Measurements from ENCODE around the gene NUPR1. TPM values are rescaled to one million over a fixed set of nuclear protein-coding genes. Genes with fewer than 3 reads are reported as not detected.

NUPR1 gene, protein sequence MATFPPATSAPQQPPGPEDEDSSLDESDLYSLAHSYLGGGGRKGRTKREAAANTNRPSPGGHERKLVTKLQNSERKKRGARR
- total RNA-seq = 0.33 and 2.4 TPM in 2 replicates

DNA sequence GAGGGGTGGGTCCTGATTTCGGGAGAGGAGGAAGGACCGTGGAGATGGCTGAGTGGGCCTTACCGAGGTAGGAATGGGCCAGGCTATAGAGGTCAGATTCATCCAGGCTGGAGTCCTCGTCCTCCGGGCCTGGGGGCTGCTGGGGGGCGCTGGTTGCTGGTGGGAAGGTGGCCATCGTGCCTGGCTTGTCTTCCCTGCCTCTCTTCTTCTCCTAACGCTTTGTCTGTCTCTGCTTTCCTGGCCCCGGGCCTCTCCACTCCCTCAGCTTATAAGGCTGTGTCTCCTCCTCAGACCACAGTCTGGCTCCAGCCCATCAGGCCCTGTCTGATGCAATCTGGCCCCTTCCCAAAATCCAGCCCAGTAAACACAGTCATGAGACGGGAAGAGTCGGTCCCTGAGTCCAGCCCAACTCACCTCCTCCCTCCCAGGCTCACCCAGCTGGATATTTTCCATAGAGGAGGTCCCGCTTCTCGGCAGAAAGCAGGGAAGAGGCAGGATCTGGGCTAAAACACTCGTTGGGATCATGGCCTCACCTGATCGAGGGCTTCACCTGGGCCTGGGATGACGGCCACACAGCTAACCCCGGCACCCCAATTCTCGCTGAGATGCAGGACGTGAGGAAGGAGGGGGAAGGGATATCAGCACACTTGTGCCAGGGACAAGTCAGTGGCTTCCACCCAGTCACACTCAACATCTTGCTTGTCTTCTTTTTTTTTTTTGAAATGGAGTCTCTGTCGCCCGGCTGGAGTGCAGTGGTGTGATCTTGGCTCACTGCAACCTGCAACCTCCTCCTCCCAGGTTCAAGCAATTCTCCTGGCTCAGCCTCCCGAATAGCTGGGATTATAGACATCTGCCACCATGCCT, at the start of gene NUPR1:
Gene NUPR1 (minus strand): TSS at position 242 of the 864 bp plus-strand sequence. CDS start 67 bp downstream, at position 175.

DNA sequence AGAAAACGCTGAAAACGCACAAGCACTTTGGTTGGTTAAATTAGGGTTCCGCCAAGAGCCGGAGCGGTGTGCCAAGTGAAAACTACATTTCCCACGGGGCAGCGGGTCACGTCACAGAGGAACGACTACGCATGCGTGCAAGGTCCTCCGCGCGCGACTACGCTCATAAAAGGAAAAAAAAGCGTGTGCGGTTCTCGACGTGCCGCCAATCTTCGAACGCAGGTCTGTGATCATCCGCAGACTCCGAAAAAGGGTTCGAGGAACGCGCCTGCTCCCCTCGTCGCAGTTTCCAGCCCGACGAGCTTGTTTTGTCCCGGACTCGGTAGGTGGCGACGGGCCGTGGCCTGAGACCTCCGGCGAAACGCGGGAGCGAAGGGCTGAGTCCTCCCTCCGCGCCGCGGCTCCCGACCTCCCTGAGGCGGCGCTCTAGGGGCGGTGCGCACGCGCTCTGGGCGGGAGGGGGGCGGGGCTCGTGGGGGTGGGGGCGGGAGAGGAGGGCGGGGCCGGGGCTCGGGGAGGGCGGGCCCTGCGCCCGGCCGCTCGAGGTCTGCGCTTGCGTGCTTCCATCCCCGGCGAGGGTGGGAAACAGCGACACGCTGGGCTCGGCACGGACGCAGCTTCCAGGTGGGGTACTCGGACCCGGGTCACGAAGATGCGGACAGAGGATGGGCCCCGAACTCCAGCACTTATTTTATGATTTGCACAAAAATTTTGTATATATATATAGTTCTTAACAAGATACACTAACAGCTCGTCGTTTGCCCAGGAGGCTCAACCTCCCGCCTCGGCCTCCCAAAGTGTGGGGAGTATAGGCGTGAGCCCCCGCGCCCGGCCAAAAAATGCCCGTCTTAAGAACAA, 15.2 kb upstream of the NUPR1 start, which contains the start of gene SGF29:
Gene SGF29 (plus strand): TSS at position 145 of the 858 bp plus-strand sequence. CDS start 27,150 bp downstream, outside the sequence.

DNA sequence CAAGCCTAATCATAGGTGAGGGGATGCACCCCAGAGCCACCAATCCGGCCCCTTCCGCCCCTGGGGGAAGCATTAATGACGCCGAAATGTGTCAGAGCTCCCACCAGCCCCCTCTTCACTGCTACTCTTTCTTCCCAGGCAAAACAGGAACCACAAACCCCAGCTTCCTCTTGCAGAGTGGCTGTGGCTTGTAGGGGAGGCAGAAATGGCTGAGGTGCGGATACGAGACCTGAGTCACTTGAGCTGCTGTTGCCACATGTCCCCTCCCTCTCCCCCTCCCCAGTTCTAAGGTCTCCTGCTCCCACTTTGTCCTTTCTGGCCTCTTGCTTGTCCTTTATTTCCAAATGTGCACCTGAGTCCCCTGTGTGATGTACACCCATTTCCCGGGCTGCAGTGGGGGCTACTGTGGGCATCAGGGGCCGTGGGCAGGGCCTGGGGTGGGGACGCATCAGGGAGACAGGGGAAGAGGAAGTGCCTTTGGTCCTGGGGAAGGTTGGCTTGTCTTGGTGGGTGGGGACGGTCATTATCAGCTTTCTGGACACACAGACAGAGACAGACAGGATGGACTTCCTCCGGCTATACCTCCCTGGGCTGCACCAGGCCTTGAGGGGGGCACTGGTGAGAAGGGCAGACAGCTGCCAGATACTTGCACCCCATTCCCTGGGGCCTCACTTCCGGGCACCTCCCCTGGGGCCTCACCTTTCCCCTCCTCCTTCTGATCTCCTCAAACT, 44.5 kb downstream of the NUPR1 start, which contains the start of gene APOBR:
Gene APOBR (plus strand): TSS at position 523 of the 731 bp plus-strand sequence. CDS start 39 bp downstream, at position 562.

DNA sequence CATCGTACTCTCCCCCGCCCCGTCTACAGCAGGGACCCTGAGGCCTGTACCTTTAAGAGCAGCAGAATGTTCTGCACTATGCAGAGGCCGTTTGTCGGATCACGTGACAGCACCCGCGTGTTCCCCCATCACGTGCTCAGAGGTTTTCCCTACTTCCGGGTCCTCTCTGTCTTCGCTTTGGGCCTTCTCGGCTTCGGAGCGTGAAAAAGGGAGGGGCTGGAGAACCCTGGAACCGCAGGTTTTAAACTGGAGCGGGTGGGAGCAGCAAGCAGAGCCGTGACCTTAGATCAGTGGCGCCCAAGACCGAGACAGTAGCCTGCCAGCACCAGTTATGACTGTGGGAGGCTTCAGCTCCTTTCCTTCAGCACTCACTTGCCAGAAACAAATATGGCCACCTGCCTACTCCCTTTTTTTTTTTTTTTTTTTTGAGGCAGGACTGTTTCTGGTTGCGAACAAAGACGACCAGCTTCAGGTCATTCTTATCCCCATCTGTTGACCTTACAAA, 46.8 kb downstream of the NUPR1 start, which contains the start of gene CLN3:
Gene CLN3 (minus strand): TSS at position 105 of the 505 bp plus-strand sequence. CDS start 315 bp downstream, outside the sequence.

Other genes starting within 250 kb of the NUPR1 start
- gene SBK1, start 246.4 kb downstream of the NUPR1 start, total RNA-seq = 0.10 and 0.33 TPM in 2 replicates
- gene NPIPB6, start 175.5 kb downstream of the NUPR1 start, total RNA-seq = 1.1 TPM in 1 of 2 replicates, not detected in the other
- gene EIF3CL, start 135.1 kb downstream of the NUPR1 start, total RNA-seq = 103 and 118 TPM in 2 replicates
- not detected in 2 replicates for gene NPIPB7, start 66.6 kb downstream of the NUPR1 start, total RNA-seq
- gene CLN3, start 46.9 kb downstream of the NUPR1 start, total RNA-seq = 20.8 and 22.2 TPM in 2 replicates
- gene APOBR, start 44.3 kb downstream of the NUPR1 start, total RNA-seq = not detected in 2 replicates
- gene IL27, start 32.1 kb downstream of the NUPR1 start, total RNA-seq = not detected in 2 replicates
- gene SGF29, start 14.9 kb upstream of the NUPR1 start, total RNA-seq = 7.1 and 12.1 TPM in 2 replicates
- gene SULT1A2, start 58.1 kb upstream of the NUPR1 start, total RNA-seq = 0.19 TPM in 1 of 2 replicates, not detected in the other
- gene SULT1A1, start 71.1 kb upstream of the NUPR1 start, total RNA-seq = 3.2 and 7.8 TPM in 2 replicates
- 0.10 and 0.33 TPM in 2 replicates for gene NPIPB8, start 99.1 kb upstream of the NUPR1 start, total RNA-seq
- 84.9 and 123 TPM in 2 replicates for gene EIF3C, start 172.5 kb upstream of the NUPR1 start, total RNA-seq
- gene NPIPB9, start 212.8 kb upstream of the NUPR1 start, total RNA-seq = 4.1 and 4.9 TPM in 2 replicates

Measured in vein endothelial cell (primary cell).